ENCODE measurements around the gene GNAT1. TPM values are rescaled to one million over a fixed set of nuclear protein-coding genes. Genes with fewer than 3 reads are reported as not detected.
"Not testable (repeated sequence)": the region's sequence is repeated elsewhere in the genome, so short reads cannot be mapped to it uniquely, and the experiment has no call there.

GNAT1 gene
- total RNA-seq, 1 donor from 2014 or later, result not detected

- Histone ChIP-seq H3K36me3 (ENCODE audit: control insufficient read depth, insufficient read depth, low read length) (no peaks in the 10 kb centered on the region), H3K27me3 (ENCODE audit: control insufficient read depth, insufficient read depth, low read length) (peaks cover 22% of the 10 kb centered on the region), H3K4me3 (ENCODE audit: low read depth, low read length) (no peak overlapping the region)
- no peak for DNase-seq (ENCODE audit: low read depth)
- TF ChIP-seq CTCF (IDR thresholded peaks at IDR 0.05; ENCODE audit: insufficient read depth, low read length, poor library complexity, severe bottlenecking), result no peak
These were observed 30.7 kb downstream of the GNAT1 start for GRCh38 chr3:50222169-50222528.

- no peaks in the 10 kb centered on the region for H3K36me3 ChIP-seq (ENCODE audit: control insufficient read depth, insufficient read depth, low read length)
- no peak for TF ChIP-seq CTCF (IDR thresholded peaks at IDR 0.05; ENCODE audit: insufficient read depth, low read length, poor library complexity, severe bottlenecking)
- peaks cover 10% of the 10 kb centered on the region for H3K27me3 ChIP-seq (ENCODE audit: control insufficient read depth, insufficient read depth, low read length)
- no peak for DNase-seq (ENCODE audit: low read depth)
- no peak overlapping the region for H3K4me3 ChIP-seq (ENCODE audit: low read depth, low read length)
These were observed 33.2 kb downstream of the GNAT1 start for GRCh38 chr3:50224639-50225038.

GRCh38 chr3:50226888-50227389 lies 35.5 kb downstream of the GNAT1 start:
- DNase-seq (ENCODE audit: low read depth), result no peak
- Histone ChIP-seq H3K27me3 (ENCODE audit: control insufficient read depth, insufficient read depth, low read length) (peaks cover 10% of the 10 kb centered on the region), H3K36me3 (ENCODE audit: control insufficient read depth, insufficient read depth, low read length) (no peaks in the 10 kb centered on the region), H3K4me3 (ENCODE audit: low read depth, low read length) (peak overlapping the region; percentile 41)
- TF ChIP-seq CTCF (IDR thresholded peaks at IDR 0.05; ENCODE audit: insufficient read depth, low read length, poor library complexity, severe bottlenecking), result no peak

DNA sequence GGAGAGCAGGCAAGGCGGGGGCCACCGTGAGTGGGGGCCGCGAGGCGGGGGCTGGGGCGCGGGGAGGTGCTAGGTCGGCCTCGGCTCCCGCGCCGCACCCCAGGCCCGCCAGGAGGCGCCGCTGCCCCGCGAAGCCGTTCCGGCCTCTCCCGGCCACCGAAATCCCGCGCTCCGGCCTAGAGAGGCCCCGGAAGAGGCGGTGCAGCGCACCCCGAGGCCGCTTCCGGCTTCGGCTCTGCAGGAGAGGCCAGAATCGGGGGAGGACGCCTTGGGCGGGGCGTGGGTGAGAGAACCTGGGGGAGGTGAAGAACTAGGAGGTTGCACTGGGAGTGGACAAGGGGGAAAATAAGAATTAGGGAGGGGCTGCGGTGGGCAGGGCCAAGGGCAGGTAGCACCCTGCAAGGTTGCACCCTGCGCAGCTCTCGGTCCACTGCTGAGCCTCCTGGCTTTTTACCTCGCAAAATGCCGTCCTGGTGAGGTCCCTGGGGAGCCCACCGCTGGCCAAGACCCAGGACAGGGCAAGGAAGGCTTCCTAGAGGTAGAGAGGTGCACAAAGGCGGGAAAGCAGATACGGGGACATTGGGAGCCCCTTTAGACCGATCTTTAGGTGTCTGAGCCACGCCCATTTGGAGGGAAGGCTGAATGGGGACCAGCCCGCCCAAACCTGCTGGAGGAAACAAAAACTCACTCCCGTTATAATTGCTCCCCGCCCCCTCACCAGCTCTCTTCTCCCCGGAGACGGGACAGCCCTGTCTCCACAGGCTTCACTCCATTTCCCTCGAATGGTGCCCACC lies 36.2 kb downstream of the GNAT1 start:
- H3K4me3 ChIP-seq (ENCODE audit: low read depth, low read length), result peak overlapping the region; percentile 53
- peak; percentile 37 for TF ChIP-seq CTCF (IDR thresholded peaks at IDR 0.05; ENCODE audit: insufficient read depth, low read length, poor library complexity, severe bottlenecking)
- peak; percentile 61 for DNase-seq (ENCODE audit: low read depth)

GRCh38 chr3:50228184-50228763 lies 36.9 kb downstream of the GNAT1 start:
- not testable (repeated sequence) for H3K36me3 ChIP-seq (ENCODE audit: control insufficient read depth, insufficient read depth, low read length); H3K27me3 ChIP-seq (ENCODE audit: control insufficient read depth, insufficient read depth, low read length); DNase-seq (ENCODE audit: low read depth)
- peak overlapping the region; percentile 53 for H3K4me3 ChIP-seq (ENCODE audit: low read depth, low read length)

More for the DNA sequence above, 36.2 kb downstream of the GNAT1 start:
- H3K27me3 ChIP-seq (ENCODE audit: control insufficient read depth, insufficient read depth, low read length), result peaks cover 10% of the 10 kb centered on the region
- no peaks in the 10 kb centered on the region for H3K36me3 ChIP-seq (ENCODE audit: control insufficient read depth, insufficient read depth, low read length)

DNA sequence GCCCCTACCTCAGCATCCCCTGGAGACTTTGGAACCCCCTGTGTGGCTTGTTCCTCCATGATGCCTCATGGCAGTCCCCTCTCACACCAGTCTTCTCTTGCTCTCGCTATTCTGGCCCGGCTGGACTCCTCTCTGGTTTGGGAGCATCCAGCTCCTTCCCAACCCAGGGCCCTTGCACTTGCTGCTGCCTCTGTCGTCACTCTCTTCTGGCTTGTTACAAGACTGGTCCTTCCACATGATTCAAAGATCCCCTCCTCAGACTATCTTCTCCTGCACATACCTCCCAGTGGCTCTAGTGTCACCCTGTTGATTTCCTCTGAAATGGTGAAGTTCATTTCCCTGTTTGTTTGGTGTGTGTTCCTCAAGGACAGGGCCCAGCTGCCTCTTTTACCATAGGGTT lies 38.1 kb downstream of the GNAT1 start:
- DNase-seq (ENCODE audit: low read depth), result no peak
- no peak for TF ChIP-seq CTCF (IDR thresholded peaks at IDR 0.05; ENCODE audit: insufficient read depth, low read length, poor library complexity, severe bottlenecking)
- no peak overlapping the region for H3K4me3 ChIP-seq (ENCODE audit: low read depth, low read length)
- no peaks in the 10 kb centered on the region for H3K36me3 ChIP-seq (ENCODE audit: control insufficient read depth, insufficient read depth, low read length)
- peaks cover 6% of the 10 kb centered on the region for H3K27me3 ChIP-seq (ENCODE audit: control insufficient read depth, insufficient read depth, low read length)

Measured in kidney epithelial cell (primary cell).